Epithelial cell of prostate (primary cell): ENCODE results near the gene AMPD3.

Source experiments
- DNase-seq: peaks from one replicate; pipeline ENCODE4 v3.0.0-alpha.2; 2011; ENCODE audit warnings: low read depth, low spot score
- H3K27ac ChIP-seq: fragments of 450-650 bp; 2 replicates; pipeline ENCODE4 v1.5.1; 2017; ENCODE audit warnings: mild to moderate bottlenecking

AMPD3 gene

GRCh38 chr11:10500757-10501684, 46.0 kb downstream of the AMPD3 start:
- no peak for DNase-seq
- H3K27ac ChIP-seq, result no peak overlapping the region

GRCh38 chr11:10502065-10502680, 47.1 kb downstream of the AMPD3 start:
- no peak overlapping the region for H3K27ac ChIP-seq
- DNase-seq, result no peak

- no peak overlapping the region for H3K27ac ChIP-seq
- no peak for DNase-seq
These were observed 47.7 kb downstream of the AMPD3 start for GRCh38 chr11:10502770-10503169.

GRCh38 chr11:10503221-10503620, 48.2 kb downstream of the AMPD3 start:
- DNase-seq, result no peak
- no peak overlapping the region for H3K27ac ChIP-seq

- DNase-seq, result no peak
- no peak overlapping the region for H3K27ac ChIP-seq
These were observed 48.9 kb downstream of the AMPD3 start for GRCh38 chr11:10503777-10504480.

- peak overlapping the region; percentile 72 for H3K27ac ChIP-seq
- DNase-seq, result no peak
These were observed 49.4 kb downstream of the AMPD3 start for GRCh38 chr11:10504490-10504889.

GRCh38 chr11:10505278-10506007, 50.4 kb downstream of the AMPD3 start:
- H3K27ac ChIP-seq, result peak overlapping the region; percentile 72
- no peak for DNase-seq

- peak overlapping the region; percentile 72 for H3K27ac ChIP-seq
- no peak for DNase-seq
These were observed 50.9 kb downstream of the AMPD3 start for GRCh38 chr11:10506008-10506370.

GRCh38 chr11:10511181-10511621, 56.1 kb downstream of the AMPD3 start:
- H3K27ac ChIP-seq, result no peak overlapping the region
- DNase-seq, result no peak

GRCh38 chr11:10514202-10514601, 59.1 kb downstream of the AMPD3 start:
- no peak for DNase-seq
- peak overlapping the region; percentile 15 for H3K27ac ChIP-seq

- H3K27ac ChIP-seq, result peak overlapping the region; percentile 15
- DNase-seq, result no peak
These were observed 59.6 kb downstream of the AMPD3 start for GRCh38 chr11:10514709-10515108.

GRCh38 chr11:10515418-10515817, 60.4 kb downstream of the AMPD3 start:
- H3K27ac ChIP-seq, result no peak overlapping the region
- no peak for DNase-seq

- peak; percentile 59 for DNase-seq
- H3K27ac ChIP-seq, result peak overlapping the region; percentile 85
These were observed 63.1 kb downstream of the AMPD3 start for GRCh38 chr11:10518123-10518522.

- peak overlapping the region; percentile 85 for H3K27ac ChIP-seq
- DNase-seq, result no peak
These were observed 63.8 kb downstream of the AMPD3 start for GRCh38 chr11:10518891-10519290.

GRCh38 chr11:10519630-10520029, 64.6 kb downstream of the AMPD3 start:
- peak overlapping the region; percentile 85 for H3K27ac ChIP-seq
- DNase-seq, result no peak

GRCh38 chr11:10520562-10520961, 65.5 kb downstream of the AMPD3 start:
- DNase-seq, result no peak

GRCh38 chr11:10522276-10522675, 67.2 kb downstream of the AMPD3 start:
- H3K27ac ChIP-seq, result peak overlapping the region; percentile 85
- no peak for DNase-seq

More at GRCh38 chr11:10520562-10520961, 65.5 kb downstream of the AMPD3 start:
- H3K27ac ChIP-seq, result peak overlapping the region; percentile 85

- peak overlapping the region; percentile 85 for H3K27ac ChIP-seq
- peak; percentile 91 for DNase-seq
These were observed 67.9 kb downstream of the AMPD3 start for GRCh38 chr11:10522921-10523320.

- H3K27ac ChIP-seq, result peak overlapping the region; percentile 85
- DNase-seq, result no peak
These were observed 69.4 kb downstream of the AMPD3 start for GRCh38 chr11:10524471-10524870.
